Measurements from ENCODE around the gene CAPN9.

CAPN9 gene

DNA sequence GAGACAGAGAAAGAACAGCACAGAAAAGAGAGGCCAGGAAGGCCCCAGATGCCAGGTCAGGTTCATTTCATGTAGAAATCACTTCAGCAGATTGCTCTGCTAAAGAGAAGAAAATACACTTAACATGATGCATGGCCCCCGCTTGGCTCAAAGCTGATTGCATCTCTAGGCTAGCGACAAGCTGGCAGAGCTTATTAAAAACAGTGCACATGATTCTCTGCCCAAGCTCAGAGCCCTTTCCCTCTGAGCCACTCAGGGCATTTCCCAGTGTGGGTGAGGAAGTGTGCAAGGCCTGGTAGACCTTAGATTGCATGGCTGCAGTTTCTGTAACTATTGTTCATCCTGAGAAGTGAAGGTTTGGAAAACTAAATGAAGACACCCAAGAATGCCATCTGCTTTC lies 3.3 kb upstream of the CAPN9 start:
- Histone ChIP-seq H3K4me2 (no peak overlapping the region), H3K4me1 (peaks cover 3 to 15% (median 9%) of the 10 kb centered on the region in 10 experiments), H3K27me3 (no peaks in the 10 kb centered on the region), H3K4me3 (no peak overlapping the region), H3K27ac (no peak overlapping the region), H4K20me1 (no peaks in the 10 kb centered on the region), H3K9me3 (replicated peaks in 1 of 11) (no peaks in the 10 kb centered on the region), H3K9ac (no peak overlapping the region), H3K36me3 (no peaks in the 10 kb centered on the region)
- TF ChIP-seq Cebpa-rat (IDR thresholded peaks at IDR 0.05), result no peak

DNA sequence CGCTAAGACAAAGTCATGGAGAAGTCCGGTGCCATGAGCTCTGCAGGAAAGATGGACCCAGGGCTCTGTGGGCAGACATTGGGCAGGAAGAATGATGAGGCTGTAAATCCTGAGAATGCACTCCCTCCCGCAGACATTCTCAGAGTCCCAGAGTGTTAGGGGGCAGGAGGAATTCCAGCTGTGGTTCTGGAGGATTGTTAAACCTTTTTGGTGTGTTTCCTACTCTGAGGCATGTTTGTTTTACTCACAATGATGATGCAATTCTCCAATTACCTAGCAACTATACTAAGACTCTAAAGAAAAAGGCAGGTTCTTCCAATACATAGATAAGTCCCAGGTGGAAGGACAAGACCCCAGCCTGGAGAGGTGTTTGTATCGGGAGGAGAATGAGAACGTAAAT lies 2.8 kb upstream of the CAPN9 start:
- no peak overlapping the region for H3K27ac ChIP-seq
- H3K27me3 ChIP-seq, result no peaks in the 10 kb centered on the region
- no peak overlapping the region for H3K9ac ChIP-seq
- no peaks in the 10 kb centered on the region for H4K20me1 ChIP-seq
- TF ChIP-seq Cebpa-rat (IDR thresholded peaks at IDR 0.05), result no peak
- H3K36me3 ChIP-seq, result no peaks in the 10 kb centered on the region
- H3K9me3 ChIP-seq (replicated peaks in 1 of 11), result no peaks in the 10 kb centered on the region
- no peak overlapping the region for H3K4me2 ChIP-seq
- peaks cover 8 to 20% (median 14%) of the 10 kb centered on the region in 10 experiments for H3K4me1 ChIP-seq
- no peak overlapping the region for H3K4me3 ChIP-seq

DNA sequence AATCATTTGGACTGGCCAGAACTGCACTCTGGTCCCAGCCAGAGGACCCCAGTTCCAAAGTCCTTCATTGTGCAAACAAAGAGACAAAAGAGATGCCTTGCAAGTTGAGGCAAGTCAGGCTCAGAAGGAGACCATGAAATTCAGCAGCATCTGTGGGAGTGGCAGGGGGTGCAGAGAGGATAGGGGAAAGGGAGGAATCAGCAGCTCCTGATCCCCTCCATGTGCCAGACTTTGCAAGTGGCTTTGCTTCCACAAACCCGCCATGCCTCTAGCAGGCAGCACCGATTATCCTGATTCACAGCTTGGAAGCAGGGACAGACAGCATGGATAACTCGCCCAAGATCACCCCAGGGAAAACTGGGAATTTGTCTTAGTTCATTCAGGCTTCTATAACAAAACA lies 2.1 kb upstream of the CAPN9 start:
- no peaks in the 10 kb centered on the region for H4K20me1 ChIP-seq
- no peak overlapping the region for H3K9ac ChIP-seq
- no peaks in the 10 kb centered on the region for H3K27me3 ChIP-seq
- H3K36me3 ChIP-seq, result no peaks in the 10 kb centered on the region
- no peak overlapping the region for H3K4me3 ChIP-seq
- peaks cover 15 to 27% (median 21%) of the 10 kb centered on the region in 10 experiments for H3K4me1 ChIP-seq
- no peak overlapping the region for H3K27ac ChIP-seq
- H3K9me3 ChIP-seq (replicated peaks in 1 of 11), result no peaks in the 10 kb centered on the region
- TF ChIP-seq Cebpa-rat (IDR thresholded peaks at IDR 0.05), result no peak
- H3K4me2 ChIP-seq, result no peak overlapping the region

DNA sequence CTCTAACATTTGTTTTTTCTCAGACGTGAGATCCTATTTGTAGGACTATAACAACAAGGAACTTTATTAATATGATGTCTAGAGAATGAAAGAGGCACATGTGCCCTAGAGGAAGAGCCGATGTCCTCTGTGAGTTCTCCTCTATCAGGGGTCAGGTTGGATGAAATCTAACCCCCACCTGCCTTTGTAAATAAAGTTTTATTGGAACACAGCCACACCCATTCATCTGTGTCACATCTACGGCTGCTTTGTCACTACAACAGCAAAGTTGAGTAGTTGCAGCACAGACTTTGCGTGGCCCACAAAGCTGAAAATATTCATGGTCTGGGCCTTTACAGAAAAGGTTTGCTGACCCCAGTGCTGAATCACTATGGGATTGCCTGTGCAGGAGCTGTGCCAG lies 571 bp upstream of the CAPN9 start:
- Histone ChIP-seq H3K27ac (no peak overlapping the region), H3K4me1 (peaks cover 17 to 37% (median 33%) of the 10 kb centered on the region in 10 experiments), H3K36me3 (no peaks in the 10 kb centered on the region), H3K4me2 (no peak overlapping the region), H3K27me3 (no peaks in the 10 kb centered on the region), H3K4me3 (no peak overlapping the region), H4K20me1 (no peaks in the 10 kb centered on the region), H3K9ac (no peak overlapping the region), H3K9me3 (replicated peaks in 1 of 11) (no peaks in the 10 kb centered on the region)
- TF ChIP-seq Cebpa-rat (IDR thresholded peaks at IDR 0.05), result no peak

DNA sequence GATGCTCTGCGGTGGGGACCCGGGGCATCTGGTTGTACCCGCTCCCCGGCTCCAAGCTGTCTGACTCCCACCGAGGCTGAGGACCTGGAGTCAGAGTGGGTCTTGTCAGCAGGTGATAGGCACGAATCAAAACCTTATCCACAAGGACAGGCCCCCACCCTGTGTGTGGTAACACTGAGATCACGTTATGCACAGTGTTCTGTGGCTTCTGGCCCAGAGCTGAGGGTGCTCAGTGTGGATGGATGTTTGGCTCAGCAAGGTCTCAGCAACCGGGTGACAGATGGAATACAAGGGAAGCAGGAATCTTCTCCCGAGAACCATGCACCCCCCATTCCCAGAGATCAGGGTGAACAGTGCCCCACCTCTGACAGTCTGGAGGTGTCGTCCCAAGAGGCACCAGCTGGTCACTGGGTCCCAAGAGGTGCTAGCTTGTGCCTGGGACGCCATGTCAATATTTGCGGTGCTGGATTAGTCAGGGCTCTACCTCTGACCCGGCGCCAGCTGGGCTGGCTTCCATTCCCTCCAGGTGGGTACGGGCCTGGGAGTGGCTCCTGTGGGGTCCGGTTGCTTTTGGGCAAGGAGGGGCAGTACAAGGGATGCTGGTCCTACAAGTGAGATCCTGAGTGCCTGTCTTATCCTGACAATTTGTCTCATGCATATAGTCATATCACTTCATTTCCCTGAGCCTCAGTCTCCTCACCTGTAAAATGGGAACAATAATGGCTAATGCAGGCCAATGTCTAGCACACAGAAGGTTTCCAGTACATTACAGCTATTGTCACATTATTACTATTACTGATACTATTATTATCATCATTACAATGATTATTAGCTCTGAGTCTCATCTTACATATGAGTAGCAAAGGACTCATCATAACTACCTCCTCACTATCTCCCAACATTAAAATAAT lies 957 bp downstream of the CAPN9 start:
- no peak for TF ChIP-seq Cebpa-rat (IDR thresholded peaks at IDR 0.05)
- Histone ChIP-seq H3K9me3 (replicated peaks in 1 of 11) (no peaks in the 10 kb centered on the region), H3K4me3 (no peak overlapping the region), H3K9ac (no peak overlapping the region), H3K27me3 (no peaks in the 10 kb centered on the region), H3K4me1 (peaks cover 28 to 48% (median 45%) of the 10 kb centered on the region in 10 experiments), H3K4me2 (peak overlapping the region in 8 of 11 experiments; percentile 11 to 83 (median 70); a peak in 8 of 22 replicates), H3K36me3 (no peaks in the 10 kb centered on the region), H4K20me1 (no peaks in the 10 kb centered on the region), H3K27ac (peak overlapping the region in 1 of 11 experiments; percentile 39; a peak in 1 of 22 replicates)

DNA sequence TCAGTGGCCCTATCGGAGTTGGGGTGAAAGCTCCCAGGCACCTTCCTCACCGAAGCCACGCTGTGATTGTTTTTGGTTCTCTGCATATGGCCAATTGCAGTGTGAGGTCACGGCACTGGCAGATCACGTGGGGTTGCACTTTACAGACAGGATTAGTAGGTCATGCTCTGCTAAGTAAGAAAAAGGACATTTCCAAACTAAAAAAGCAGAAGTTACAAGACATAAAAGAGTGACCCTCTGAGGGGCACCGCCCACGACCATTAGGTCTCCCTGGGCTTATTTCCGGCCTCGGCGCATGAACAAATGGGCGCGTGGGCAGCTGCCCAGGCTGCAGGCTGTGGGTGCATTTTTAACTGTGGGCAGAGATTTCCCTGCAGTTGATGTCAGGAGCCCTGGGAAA lies 2.0 kb downstream of the CAPN9 start:
- Histone ChIP-seq H3K36me3 (no peaks in the 10 kb centered on the region), H4K20me1 (no peaks in the 10 kb centered on the region), H3K27ac (peak overlapping the region in 6 of 11 experiments; percentile 14 to 43 (median 39); a peak in 6 of 22 replicates), H3K4me3 (peak overlapping the region in 1 of 10 experiments; percentile 3; a peak in 1 of 20 replicates), H3K4me1 (peaks cover 33 to 52% (median 50%) of the 10 kb centered on the region in 10 experiments), H3K9ac (no peak overlapping the region; a peak in 1 of 22 replicates), H3K9me3 (replicated peaks in 1 of 11) (no peaks in the 10 kb centered on the region), H3K27me3 (no peaks in the 10 kb centered on the region), H3K4me2 (peak overlapping the region; percentile 60 to 83 (median 74))
- no peak for TF ChIP-seq Cebpa-rat (IDR thresholded peaks at IDR 0.05)

DNA sequence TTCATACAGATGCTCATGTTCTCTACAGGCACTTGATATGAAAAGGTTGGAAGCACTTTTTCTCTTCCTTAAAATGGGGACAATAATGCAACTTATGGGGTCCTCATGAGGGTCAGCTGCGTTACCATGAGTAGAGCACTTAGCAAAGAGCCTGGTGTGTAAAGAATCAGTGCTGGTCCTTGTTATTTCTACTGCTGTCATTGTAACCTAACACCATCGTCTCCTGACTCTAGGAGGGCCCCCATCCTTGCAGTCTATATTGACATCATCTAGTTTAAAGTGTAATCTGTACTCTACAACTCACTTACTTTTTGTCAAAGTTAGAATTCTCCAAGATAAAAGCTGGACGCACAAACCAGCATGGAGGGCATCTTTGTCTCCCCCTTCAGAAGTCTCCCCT lies 2.4 kb downstream of the CAPN9 start:
- H3K4me1 ChIP-seq, result peaks cover 33 to 54% (median 50%) of the 10 kb centered on the region in 10 experiments
- H3K27me3 ChIP-seq, result no peaks in the 10 kb centered on the region
- peak overlapping the region in 1 of 10 experiments; percentile 3; a peak in 1 of 20 replicates for H3K4me3 ChIP-seq
- no peaks in the 10 kb centered on the region for H4K20me1 ChIP-seq
- H3K27ac ChIP-seq, result peak overlapping the region in 6 of 11 experiments; percentile 14 to 43 (median 39); a peak in 6 of 22 replicates
- no peak overlapping the region; a peak in 2 of 22 replicates for H3K9ac ChIP-seq
- TF ChIP-seq Cebpa-rat (IDR thresholded peaks at IDR 0.05), result no peak
- H3K4me2 ChIP-seq, result peak overlapping the region; percentile 60 to 83 (median 74)
- no peaks in the 10 kb centered on the region for H3K9me3 ChIP-seq (replicated peaks in 1 of 11)
- H3K36me3 ChIP-seq, result no peaks in the 10 kb centered on the region

DNA sequence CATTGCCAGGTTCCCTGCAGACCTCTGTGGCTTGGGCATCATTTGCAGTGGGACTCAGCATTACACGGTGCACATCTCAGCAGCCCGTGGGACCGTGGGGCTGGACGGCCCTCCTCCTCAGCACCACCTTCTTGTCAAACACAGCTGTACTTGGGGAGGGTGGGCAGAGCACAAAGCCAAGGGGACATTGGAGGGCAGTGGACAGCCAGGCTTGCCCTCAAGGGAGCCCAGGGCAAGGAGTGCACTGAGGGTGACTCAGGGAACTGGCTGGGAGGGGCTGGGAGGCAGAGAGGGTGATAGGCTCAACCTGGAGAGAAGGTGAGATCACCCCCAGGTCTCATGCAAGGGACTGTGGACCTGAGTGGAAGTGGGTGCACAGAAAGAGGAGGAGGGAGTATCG lies 3.4 kb downstream of the CAPN9 start:
- no peaks in the 10 kb centered on the region for H3K36me3 ChIP-seq
- TF ChIP-seq Cebpa-rat (IDR thresholded peaks at IDR 0.05), result no peak
- H3K9me3 ChIP-seq (replicated peaks in 1 of 11), result no peaks in the 10 kb centered on the region
- H3K27ac ChIP-seq, result no peak overlapping the region
- H3K27me3 ChIP-seq, result no peaks in the 10 kb centered on the region
- H3K4me1 ChIP-seq, result peaks cover 33 to 58% (median 51%) of the 10 kb centered on the region in 10 experiments
- H3K4me2 ChIP-seq, result peak overlapping the region in 8 of 11 experiments; percentile 17 to 83 (median 74); a peak in 5 of 22 replicates
- no peak overlapping the region for H3K9ac ChIP-seq
- H4K20me1 ChIP-seq, result no peaks in the 10 kb centered on the region
- H3K4me3 ChIP-seq, result no peak overlapping the region

DNA sequence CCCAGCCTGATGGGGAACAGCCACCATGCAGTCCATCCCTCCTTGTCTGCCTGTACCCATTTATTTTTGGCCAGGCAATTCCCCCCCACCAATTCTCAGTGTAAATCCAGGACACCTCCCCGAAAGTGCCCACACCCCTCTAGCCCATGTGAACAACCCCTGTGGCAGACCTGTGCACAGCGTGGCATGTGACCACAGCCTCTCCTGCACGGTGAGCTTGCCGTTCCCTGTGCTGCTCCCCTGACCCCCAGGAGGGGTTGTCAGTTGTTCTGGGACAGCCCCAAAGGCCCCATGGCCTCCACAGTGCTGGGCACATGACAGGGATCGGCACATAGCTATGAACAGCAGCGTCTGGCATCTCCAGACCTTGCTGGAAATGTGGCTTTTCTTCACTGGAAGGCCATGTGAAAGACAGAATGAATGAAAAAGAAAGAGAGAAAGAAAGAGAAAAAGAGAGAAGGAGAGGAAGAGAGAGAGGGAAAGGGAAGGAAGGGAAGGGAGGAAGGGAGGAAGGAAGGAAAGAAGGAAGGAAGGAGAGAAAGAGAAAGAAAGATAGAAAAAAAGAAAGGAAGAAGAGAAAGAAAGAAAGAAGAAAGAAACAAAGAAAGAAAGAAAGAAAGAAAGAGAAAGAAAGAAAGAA lies 3.9 kb downstream of the CAPN9 start:
- H3K4me3 ChIP-seq, result no peak overlapping the region

More for the DNA sequence above, 3.9 kb downstream of the CAPN9 start:
- no peaks in the 10 kb centered on the region for H3K27me3 ChIP-seq
- no peaks in the 10 kb centered on the region for H3K36me3 ChIP-seq
- H3K4me1 ChIP-seq, result peaks cover 33 to 58% (median 51%) of the 10 kb centered on the region in 10 experiments
- no peak overlapping the region for H3K27ac ChIP-seq
- H4K20me1 ChIP-seq, result no peaks in the 10 kb centered on the region
- no peak for TF ChIP-seq Cebpa-rat (IDR thresholded peaks at IDR 0.05)
- H3K4me2 ChIP-seq, result peak overlapping the region in 8 of 11 experiments; percentile 10 to 74 (median 19); a peak in 6 of 22 replicates
- no peaks in the 10 kb centered on the region for H3K9me3 ChIP-seq (replicated peaks in 1 of 11)
- no peak overlapping the region for H3K9ac ChIP-seq

Measured in BLaER1 treated with 17β-estradiol and CSF1 and Interleukin-3, amounts not matched to agents 10 nM and 100 nM (cell line).